ENCODE results near the gene BAHCC1. TPM values are rescaled to one million over a fixed set of nuclear protein-coding genes. Genes with fewer than 3 reads are reported as not detected.

The BAHCC1 gene
- total RNA-seq, 2 donors from 2014 or later: 41.2 to 69.6 TPM

DNA sequence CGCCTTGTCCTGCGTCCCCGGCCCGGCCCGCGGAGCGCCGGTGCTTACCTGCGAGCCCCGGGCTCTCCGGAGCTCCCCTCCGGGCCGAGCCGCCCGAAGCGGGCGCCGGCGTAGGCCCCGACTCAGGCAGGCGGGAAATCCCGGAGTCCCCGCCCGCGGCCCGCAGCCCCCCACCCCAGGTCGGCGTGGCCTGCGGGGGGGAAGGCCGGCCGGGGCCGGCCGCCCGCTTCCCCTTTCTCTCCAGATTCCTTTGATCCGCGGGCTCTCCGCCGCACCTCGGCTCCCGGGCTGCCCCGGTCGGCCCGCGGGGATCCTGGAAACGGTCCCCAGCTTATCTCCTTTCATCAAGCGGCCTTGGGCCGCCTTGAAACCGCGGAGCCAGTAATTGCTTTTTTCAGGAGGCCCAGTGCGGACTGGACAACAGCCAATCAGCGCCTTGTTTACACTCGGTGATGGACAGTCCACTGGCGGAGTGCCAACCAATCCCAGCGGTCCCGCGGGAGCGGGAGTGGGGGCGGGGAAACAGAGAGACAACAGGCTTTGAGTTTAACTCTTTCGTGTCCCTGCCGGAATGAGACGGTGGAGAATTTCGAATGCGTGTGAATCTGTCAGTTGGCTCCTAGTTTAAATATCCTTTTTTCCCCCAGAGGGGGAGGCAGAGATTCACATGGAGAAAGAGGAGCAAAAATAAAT, 1.4 kb upstream of the BAHCC1 start:
- H3K27me3 ChIP-seq (replicated peaks; ENCODE audit: insufficient read depth): no peaks in the 10 kb centered on the region
- DNase-seq (ENCODE audit: low spot score): peak; percentile 100
- H3K9me3 ChIP-seq: no peaks in the 10 kb centered on the region
- peak; percentile 51 for ATAC-seq (ENCODE audit: insufficient number of reproducible peaks, low FRiP score, low read depth)
- peak overlapping the region; percentile 93 to 96 for H3K27ac ChIP-seq
- H3K4me1 ChIP-seq (ENCODE audit: control insufficient read depth in 1 of 2, low read depth in 2 of 2): peaks cover 17 to 39% of the 10 kb centered on the region in 2 donors
- peak overlapping the region; percentile 92 for H3K4me3 ChIP-seq
- H3K36me3 ChIP-seq: no peaks in the 10 kb centered on the region
- TF ChIP-seq, protein P1, sequence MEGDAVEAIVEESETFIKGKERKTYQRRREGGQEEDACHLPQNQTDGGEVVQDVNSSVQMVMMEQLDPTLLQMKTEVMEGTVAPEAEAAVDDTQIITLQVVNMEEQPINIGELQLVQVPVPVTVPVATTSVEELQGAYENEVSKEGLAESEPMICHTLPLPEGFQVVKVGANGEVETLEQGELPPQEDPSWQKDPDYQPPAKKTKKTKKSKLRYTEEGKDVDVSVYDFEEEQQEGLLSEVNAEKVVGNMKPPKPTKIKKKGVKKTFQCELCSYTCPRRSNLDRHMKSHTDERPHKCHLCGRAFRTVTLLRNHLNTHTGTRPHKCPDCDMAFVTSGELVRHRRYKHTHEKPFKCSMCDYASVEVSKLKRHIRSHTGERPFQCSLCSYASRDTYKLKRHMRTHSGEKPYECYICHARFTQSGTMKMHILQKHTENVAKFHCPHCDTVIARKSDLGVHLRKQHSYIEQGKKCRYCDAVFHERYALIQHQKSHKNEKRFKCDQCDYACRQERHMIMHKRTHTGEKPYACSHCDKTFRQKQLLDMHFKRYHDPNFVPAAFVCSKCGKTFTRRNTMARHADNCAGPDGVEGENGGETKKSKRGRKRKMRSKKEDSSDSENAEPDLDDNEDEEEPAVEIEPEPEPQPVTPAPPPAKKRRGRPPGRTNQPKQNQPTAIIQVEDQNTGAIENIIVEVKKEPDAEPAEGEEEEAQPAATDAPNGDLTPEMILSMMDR (IDR thresholded peaks at IDR 0.05): no peak

DNA sequence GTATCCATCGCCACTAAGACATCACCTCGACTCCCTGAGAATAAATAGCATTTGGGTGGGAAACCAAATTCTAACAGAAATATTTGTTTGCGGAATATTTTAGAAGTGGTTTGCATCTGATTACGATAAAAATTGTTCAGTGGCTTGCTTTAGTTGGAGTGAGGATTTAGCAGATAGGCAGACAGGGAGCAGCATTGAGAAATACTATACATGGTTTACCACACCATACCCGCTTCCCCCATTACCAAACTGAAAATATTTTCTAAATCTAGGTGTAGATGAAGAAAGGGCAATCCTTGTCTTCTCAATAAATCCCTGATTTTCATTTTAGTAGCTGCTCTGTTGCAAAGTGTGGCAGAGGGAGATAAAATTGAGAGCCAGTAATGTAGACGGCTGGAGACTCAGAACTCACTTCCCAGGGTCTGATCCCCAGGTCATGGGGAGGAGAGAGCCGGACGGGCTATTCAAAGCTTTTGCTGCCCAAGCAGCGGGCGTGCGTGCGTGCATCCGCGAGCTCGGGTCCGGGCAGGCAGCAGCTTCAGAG, 808 bp upstream of the BAHCC1 start:
- DNase-seq (ENCODE audit: low spot score) (no peak), ATAC-seq (ENCODE audit: insufficient number of reproducible peaks, low FRiP score, low read depth) (no peak)
- no peaks in the 10 kb centered on the region for H3K9me3 ChIP-seq
- H3K27me3 ChIP-seq (replicated peaks; ENCODE audit: insufficient read depth): no peaks in the 10 kb centered on the region
- H3K4me1 ChIP-seq (ENCODE audit: control insufficient read depth in 1 of 2, low read depth in 2 of 2): peaks cover 17 to 35% of the 10 kb centered on the region in 2 donors
- peak overlapping the region; percentile 92 for H3K4me3 ChIP-seq
- H3K27ac ChIP-seq: peak overlapping the region; percentile 93 to 96
- H3K36me3 ChIP-seq: no peaks in the 10 kb centered on the region
- TF ChIP-seq, protein P1 (IDR thresholded peaks at IDR 0.05): no peak

DNA sequence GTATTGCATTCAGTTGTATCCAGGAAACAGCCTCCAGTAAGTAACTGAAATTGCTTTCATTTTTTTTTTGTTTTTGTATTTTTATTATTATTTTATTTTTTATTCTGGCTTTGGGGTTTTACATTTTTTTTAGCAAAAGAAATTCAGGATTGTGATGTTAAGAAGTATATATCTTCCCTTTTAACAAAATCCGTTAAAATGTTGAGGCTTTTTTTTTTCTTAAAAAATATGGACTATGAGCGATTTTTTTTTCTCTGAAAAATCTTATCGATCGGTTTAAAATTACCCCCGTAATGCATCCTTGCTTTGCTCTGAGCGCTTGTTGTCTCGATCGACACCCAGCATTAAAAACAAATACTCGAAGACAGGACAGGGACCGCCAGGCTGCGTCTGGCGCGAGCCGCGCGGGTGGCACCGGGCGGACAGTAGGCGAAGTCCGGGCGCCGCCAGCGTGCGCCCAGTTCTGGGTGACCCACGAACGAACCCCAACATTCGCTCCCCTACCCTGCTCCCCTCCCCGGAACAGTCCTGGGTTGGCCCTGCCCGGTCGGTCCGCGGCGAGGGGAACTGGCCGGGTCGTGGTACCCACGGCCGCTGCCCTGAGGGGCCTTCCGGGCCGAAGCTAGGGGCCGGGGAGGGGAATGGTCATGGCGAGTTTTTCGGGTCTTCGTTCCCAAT, 482 bp downstream of the BAHCC1 start:
- Histone ChIP-seq H3K4me1 (ENCODE audit: control insufficient read depth in 1 of 2, low read depth in 2 of 2) (peaks cover 17 to 37% of the 10 kb centered on the region in 2 donors), H3K27ac (peak overlapping the region; percentile 94 to 97), H3K4me3 (peak overlapping the region; percentile 92), H3K36me3 (no peaks in the 10 kb centered on the region), H3K9me3 (no peaks in the 10 kb centered on the region), H3K27me3 (replicated peaks; ENCODE audit: insufficient read depth) (no peaks in the 10 kb centered on the region)
- DNase-seq (ENCODE audit: low spot score) (no peak), ATAC-seq (ENCODE audit: insufficient number of reproducible peaks, low FRiP score, low read depth) (no peak)
- TF ChIP-seq, protein P1 (IDR thresholded peaks at IDR 0.05): no peak

DNA sequence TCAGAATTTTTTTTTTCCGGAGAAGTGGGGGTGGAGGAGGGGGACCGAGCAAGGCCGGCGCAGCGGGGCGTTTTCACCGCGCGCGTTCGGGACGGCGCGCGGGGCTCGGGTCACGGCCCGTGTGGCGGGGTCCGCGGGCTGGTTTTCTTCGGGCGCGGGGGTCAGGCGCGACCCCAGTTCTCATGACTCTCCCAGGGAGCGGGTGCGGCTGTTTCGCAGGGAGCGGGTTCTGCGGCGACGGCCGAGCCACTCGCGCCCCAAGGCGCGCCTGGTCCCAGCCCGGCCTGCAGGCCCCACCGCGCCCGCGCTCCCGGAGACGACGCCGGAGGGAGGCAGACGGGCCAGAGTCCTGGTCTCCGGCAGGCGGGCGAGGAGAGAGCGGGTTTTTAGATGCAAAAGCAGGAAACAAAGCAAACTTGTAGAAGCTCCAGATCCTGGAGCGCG, 1.0 kb downstream of the BAHCC1 start:
- TF ChIP-seq, protein P1 (IDR thresholded peaks at IDR 0.05): no peak
- Histone ChIP-seq H3K27me3 (replicated peaks; ENCODE audit: insufficient read depth) (no peaks in the 10 kb centered on the region), H3K4me3 (peak overlapping the region; percentile 92), H3K36me3 (no peaks in the 10 kb centered on the region), H3K4me1 (ENCODE audit: control insufficient read depth in 1 of 2, low read depth in 2 of 2) (peaks cover 16 to 37% of the 10 kb centered on the region in 2 donors), H3K9me3 (no peaks in the 10 kb centered on the region), H3K27ac (peak overlapping the region; percentile 94 to 97)
- DNase-seq (ENCODE audit: low spot score): no peak
- no peak for ATAC-seq (ENCODE audit: insufficient number of reproducible peaks, low FRiP score, low read depth)

DNA sequence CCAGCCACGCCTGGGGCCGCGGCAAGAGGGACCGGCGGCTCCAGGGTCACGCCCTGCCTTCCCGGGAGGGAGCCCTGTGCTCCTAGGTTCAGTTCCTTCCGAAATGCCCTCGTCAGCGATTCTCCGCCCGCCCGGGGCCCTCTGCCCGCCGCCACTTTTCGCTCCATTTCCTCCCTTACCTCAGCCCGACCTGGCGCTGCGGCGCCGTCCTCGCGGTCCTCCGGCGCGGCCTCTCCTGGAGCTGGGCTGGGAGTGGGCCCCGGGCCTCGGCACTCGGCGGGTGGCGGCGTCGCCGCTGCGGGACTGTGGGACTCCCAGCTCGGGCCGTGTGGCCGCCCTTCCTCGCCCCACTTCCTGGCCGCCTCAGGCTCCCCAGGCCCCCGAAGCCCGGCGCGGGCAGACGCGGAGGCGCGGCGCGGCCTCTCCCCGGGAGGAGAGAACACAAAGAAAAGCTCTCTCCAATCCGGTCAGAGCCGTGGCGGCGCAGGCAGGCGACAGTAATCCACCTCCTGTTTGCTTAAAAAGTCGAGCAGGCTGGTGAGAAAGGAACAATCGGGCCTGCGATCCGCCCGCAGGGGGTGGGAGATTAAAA, 1.6 kb downstream of the BAHCC1 start:
- DNase-seq (ENCODE audit: low spot score) (no peak), ATAC-seq (ENCODE audit: insufficient number of reproducible peaks, low FRiP score, low read depth) (no peak)
- H3K4me3 ChIP-seq: peak overlapping the region; percentile 92
- H3K4me1 ChIP-seq (ENCODE audit: control insufficient read depth in 1 of 2, low read depth in 2 of 2): peaks cover 16 to 37% of the 10 kb centered on the region in 2 donors
- H3K9me3 ChIP-seq: no peaks in the 10 kb centered on the region
- H3K27me3 ChIP-seq (replicated peaks; ENCODE audit: insufficient read depth): no peaks in the 10 kb centered on the region
- no peaks in the 10 kb centered on the region for H3K36me3 ChIP-seq
- peak overlapping the region; percentile 94 to 97 for H3K27ac ChIP-seq
- TF ChIP-seq, protein P1 (IDR thresholded peaks at IDR 0.05): no peak
